ENCODE measurements around the gene MEGF8. TPM values are rescaled to one million over a fixed set of nuclear protein-coding genes. Genes with fewer than 3 reads are reported as not detected.
A peak's percentile ranks its signal among the peaks of the same experiment; 100 is the strongest.

MEGF8 gene
- total and polyA plus RNA-seq, 2 of the 13 experiments (the other 11 are each of a cell fraction or from before 2014, with no cell fraction given) = 4.0 to 8.8 TPM

GRCh38 chr19:42284591-42285341, 40.7 kb upstream of the MEGF8 start (continued):
- no peak for TF ChIP-seq TBX2 (CRISPR knock-in tag; IDR thresholded peaks at IDR 0.05; ENCODE audit: borderline replicate concordance)
- TF ChIP-seq POLR2A (IDR thresholded peaks at IDR 0.05; ENCODE audit: insufficient read depth in 1 of 2, low read depth in 2 of 2, low read length in 2 of 2) = peak; percentile 21 to 27; a peak in 2 of 4 replicates
- no peak for TF ChIP-seq ZEB1 (IDR thresholded peaks at IDR 0.05; ENCODE audit: insufficient replicate concordance, low read depth)

GRCh38 chr19:42285541-42285941, 39.9 kb upstream of the MEGF8 start:
- POLR2A ChIA-PET = interaction anchor here (1.7 kb wide), 1 partner anchor 42 kb away, joined by 9 read pairs; the partner anchor contains the start of gene GSK3A
- H4K20me1 ChIP-seq (ENCODE audit: insufficient read depth, low read length) = peaks cover 11% of the 10 kb centered on the region; the same call in 1 of the 2 replicates
- WGBS (ENCODE audit: low lambda C conversion rate) = 76% methylated on average over 5 of the region's 5 CpGs
- no peak for FAIRE-seq
- intact Hi-C loops (cut with micrococcal nuclease; ENCODE audit: unreplicated experiment) (no loop called here), in situ Hi-C loops (cut with HindIII; ENCODE audit: extremely low pct_ligation_motif_present, low pct_unique_long_range_greater_than_20kb) (loop anchor here (5.0 kb wide), 1 partner anchor 33 kb away; no protein-coding TSS in a partner anchor)
- H3K27me3 ChIP-seq (ENCODE audit: control insufficient read depth in 1 of 2, insufficient read depth in 2 of 2, low read length in 2 of 2) = no peaks in the 10 kb centered on the region; a peak in 1 of 5 replicates
- H3K27ac ChIP-seq (ENCODE audit: extremely low read length, insufficient read depth, low read length) = no peak overlapping the region
- peaks cover 29% of the 10 kb centered on the region for H3K79me2 ChIP-seq (ENCODE audit: insufficient read depth, low read length)
- TF ChIP-seq ZNF253 (CRISPR knock-in tag; IDR thresholded peaks at IDR 0.05; ENCODE audit: borderline replicate concordance) (0 out of 2 replicates have a peak, but pooled peaks have one; percentile 38), ZSCAN21 (CRISPR knock-in tag; IDR thresholded peaks at IDR 0.05; ENCODE audit: borderline replicate concordance) (0 out of 2 replicates have a peak, but pooled peaks have one; percentile 37), ZNF788 (CRISPR knock-in tag; IDR thresholded peaks at IDR 0.05; ENCODE audit: borderline replicate concordance) (no peak)
- CTCF ChIA-PET (ENCODE audit: low intra/inter-chr PET ratio, low total read pairs) = no interaction called here
- H3K4me2 ChIP-seq (ENCODE audit: low read depth, low read length) = peak overlapping the region; percentile 84
- H3K9me3 ChIP-seq (ENCODE audit: low read length) = no peaks in the 10 kb centered on the region
- no TSS peak for BruUV-seq (replicated peaks)
- H3K9ac ChIP-seq (ENCODE audit: insufficient read depth, low read depth, low read length) = peak overlapping the region; percentile 13; the same call in 1 of the 2 replicates
- H3K36me3 ChIP-seq (replicated peaks in 1 of 2; ENCODE audit: control insufficient read depth in 1 of 2, insufficient read depth in 2 of 2, low read length in 2 of 2) = peaks cover 19 to 39% of the 10 kb centered on the region in 2 experiments; a peak in 4 of 5 replicates
- ATAC-seq = no peak
- peak overlapping the region in 1 of 3 experiments; percentile 85; a peak in 2 of 6 replicates for H3K4me3 ChIP-seq (replicated peaks in 1 of 3; ENCODE audit: insufficient read depth in 1 of 3, low read depth in 2 of 3, low read length in 3 of 3)
- H3K4me1 ChIP-seq (ENCODE audit: insufficient read depth, low read length) = peaks cover 42% of the 10 kb centered on the region
- no peak overlapping the region for H2AFZ ChIP-seq (ENCODE audit: low read length)
- no peak for DNase-seq (ENCODE audit: low spot score)
